ENCODE measurements around the gene PITPNM1. TPM values are rescaled to one million over a fixed set of nuclear protein-coding genes. Genes with fewer than 3 reads are reported as not detected.

The PITPNM1 gene
- total RNA-seq, 1 experiment from 2014 or later, result 70.4 TPM

DNA sequence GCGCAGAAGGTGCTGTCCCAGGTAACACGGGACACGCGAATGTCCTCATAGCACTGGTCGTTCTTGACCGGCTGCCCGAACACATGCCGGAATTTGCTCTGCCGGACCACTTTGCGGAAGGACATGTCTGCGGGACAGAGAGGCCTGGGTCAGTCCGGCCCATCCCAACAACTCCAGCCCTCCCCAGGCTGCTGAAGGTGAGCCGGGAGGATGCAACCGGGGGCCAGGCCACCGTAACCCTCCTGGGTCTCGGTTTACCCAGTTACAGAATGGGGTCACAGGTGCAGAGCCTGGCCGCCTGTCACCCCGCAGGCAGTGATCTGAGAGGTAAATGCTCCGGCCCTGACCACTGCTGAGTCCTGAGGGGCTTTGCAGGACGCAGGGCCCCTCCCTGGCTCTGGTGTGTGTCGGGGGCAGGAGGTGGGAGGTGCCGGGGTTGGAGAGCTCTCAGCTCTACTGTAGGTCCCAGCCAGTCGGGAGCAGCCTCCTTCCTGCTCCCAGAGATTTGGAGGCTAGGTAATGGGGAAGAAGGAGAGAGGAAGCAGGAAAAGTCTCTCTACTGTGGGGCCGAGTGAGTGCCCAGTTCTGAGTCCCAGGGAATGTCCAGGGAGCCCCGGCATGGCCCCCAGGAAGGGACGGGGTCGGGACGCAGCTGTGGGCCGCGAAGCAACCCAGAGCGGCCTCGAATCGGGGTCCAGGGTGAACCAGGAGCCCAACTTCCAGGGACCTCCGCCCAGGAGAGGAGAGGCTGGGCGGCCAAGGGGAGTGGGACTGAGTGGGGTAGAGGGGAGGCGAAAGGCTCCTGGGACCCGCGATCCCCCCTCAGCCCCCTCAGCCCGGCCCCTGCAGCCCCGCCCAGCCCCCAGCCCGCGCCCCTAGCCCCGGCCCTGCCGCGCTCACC, 62.4 kb downstream of the PITPNM1 start:
- H3K36me3 ChIP-seq (ENCODE audit: control insufficient read depth, insufficient read depth, low read length), result peaks cover 2% of the 10 kb centered on the region; the same call in 1 of the 2 replicates
- H3K27ac ChIP-seq (ENCODE audit: low read length), result peak overlapping the region; percentile 87
- CTCF ChIA-PET, result interaction anchor here (0.7 kb wide), 1 partner anchor 683 kb away, joined by 4 read pairs; no protein-coding TSS in a partner anchor
- BruUV-seq (replicated peaks), result no TSS peak
- peaks cover 46% of the 10 kb centered on the region for H3K4me1 ChIP-seq (ENCODE audit: control insufficient read depth, insufficient read depth, low read length)
- peak overlapping the region; percentile 78 to 87 for H3K4me3 ChIP-seq (ENCODE audit: low read depth in 2 of 2, low read length in 2 of 2)
- DNase-seq (ENCODE audit: low read depth, low spot score) (no peak), ATAC-seq (peak; percentile 16)
- POLR2A ChIA-PET, result interaction anchor here (0.6 kb wide), 1 partner anchor 54 kb away, joined by 5 read pairs; no protein-coding TSS in a partner anchor
- TF ChIP-seq SIN3A (IDR thresholded peaks at IDR 0.05; ENCODE audit: borderline replicate concordance, insufficient read depth, low read depth, low read length) (no peak), POLR2AphosphoS5 (IDR thresholded peaks at IDR 0.05; ENCODE audit: low read depth, low read length) (0 out of 2 replicates have a peak, but pooled peaks have one; percentile 13)
- H3K27me3 ChIP-seq (ENCODE audit: control insufficient read depth, insufficient read depth, low read length), result no peaks in the 10 kb centered on the region
- H3K9me3 ChIP-seq (ENCODE audit: control insufficient read depth, insufficient read depth, low read depth, low read length), result no peaks in the 10 kb centered on the region
- in situ Hi-C loops (cut with HindIII; ENCODE audit: low pct_unique_long_range_greater_than_20kb, low sequenced_read_pairs) (no loop called here), intact Hi-C loops (cut with micrococcal nuclease; ENCODE audit: unreplicated experiment) (no loop called here)

Small RNA genes lying within 50 kb of the gene (microRNA-seq; reads per million reads assigned to microRNA genes)
- gene MIR6752 (ENCODE audit: unreplicated experiment), result not detected

Other genes starting within 250 kb of the PITPNM1 start
- gene GRK2, start 238.9 kb downstream of the PITPNM1 start, total RNA-seq (2021; ENCODE audit: unreplicated experiment), result 103 TPM
- 76.5 TPM for gene ANKRD13D, start 216.1 kb downstream of the PITPNM1 start, total RNA-seq (2021; ENCODE audit: unreplicated experiment)
- 79.8 TPM for gene SSH3, start 201.8 kb downstream of the PITPNM1 start, total RNA-seq (2021; ENCODE audit: unreplicated experiment)
- 78.7 TPM for gene POLD4, start 151.8 kb downstream of the PITPNM1 start, total RNA-seq (2021; ENCODE audit: unreplicated experiment)
- 9.3 TPM for gene CLCF1, start 131.8 kb downstream of the PITPNM1 start, total RNA-seq (2021; ENCODE audit: unreplicated experiment)
- 33.1 TPM for gene RAD9A, start 113.4 kb downstream of the PITPNM1 start, total RNA-seq (2021; ENCODE audit: unreplicated experiment)
- gene PPP1CA, start 103.5 kb downstream of the PITPNM1 start, total RNA-seq (2021; ENCODE audit: unreplicated experiment), result 361 TPM
- 0.33 TPM for gene TBC1D10C, start 101.3 kb downstream of the PITPNM1 start, total RNA-seq (2021; ENCODE audit: unreplicated experiment)
- gene CARNS1, start 89.7 kb downstream of the PITPNM1 start, total RNA-seq (2021; ENCODE audit: unreplicated experiment), result 1.0 TPM
- 68.5 TPM for gene RPS6KB2, start 76.9 kb downstream of the PITPNM1 start, total RNA-seq (2021; ENCODE audit: unreplicated experiment)
- gene PTPRCAP, start 67.7 kb downstream of the PITPNM1 start, total RNA-seq (2021; ENCODE audit: unreplicated experiment), result 0.82 TPM
- gene CORO1B, start 61.9 kb downstream of the PITPNM1 start, total RNA-seq (2021; ENCODE audit: unreplicated experiment), result 158 TPM
- gene GPR152, start 52.6 kb downstream of the PITPNM1 start, total RNA-seq (2021; ENCODE audit: unreplicated experiment), result not detected
- gene CABP4, start 50.0 kb downstream of the PITPNM1 start, total RNA-seq (2021; ENCODE audit: unreplicated experiment), result not detected
- gene TMEM134, start 36.1 kb downstream of the PITPNM1 start, total RNA-seq (2021; ENCODE audit: unreplicated experiment), result 65.0 TPM
- gene AIP, start 22.3 kb downstream of the PITPNM1 start, total RNA-seq (2021; ENCODE audit: unreplicated experiment), result 87.8 TPM
- 76.1 TPM for gene CDK2AP2, start 2.8 kb upstream of the PITPNM1 start, total RNA-seq (2021; ENCODE audit: unreplicated experiment)
- gene CABP2, start 18.1 kb upstream of the PITPNM1 start, total RNA-seq (2021; ENCODE audit: unreplicated experiment), result not detected
- gene GSTP1, start 78.4 kb upstream of the PITPNM1 start, total RNA-seq (2021; ENCODE audit: unreplicated experiment), result 570 TPM
- gene NDUFV1, start 101.6 kb upstream of the PITPNM1 start, total RNA-seq (2021; ENCODE audit: unreplicated experiment), result 281 TPM
- 13.2 TPM for gene NUDT8, start 124.6 kb upstream of the PITPNM1 start, total RNA-seq (2021; ENCODE audit: unreplicated experiment)
- gene TBX10, start 134.4 kb upstream of the PITPNM1 start, total RNA-seq (2021; ENCODE audit: unreplicated experiment), result not detected
- 0.26 TPM for gene ACY3, start 145.4 kb upstream of the PITPNM1 start, total RNA-seq (2021; ENCODE audit: unreplicated experiment)
- not detected for gene ALDH3B2, start 169.3 kb upstream of the PITPNM1 start, total RNA-seq (2021; ENCODE audit: unreplicated experiment)

Measured in Panc1 (cell line).